Loucy (cell line): ENCODE data around the gene GIPC2.

Experiments used
- H2AFZ ChIP-seq: fragments of 200-600 bp; sonication (generic); 2 replicates; pipeline ENCODE4 v1.6.0; 2016; ENCODE audit warnings: antibody characterized with exemption, mild to moderate bottlenecking, low read length, moderate library complexity
- H3F3A ChIP-seq: fragments of 200-600 bp; 2 replicates; pipeline ENCODE4 v1.6.0; 2016; ENCODE audit warnings: antibody characterized with exemption, low read depth, mild to moderate bottlenecking
- H3K27me3 ChIP-seq: fragments of 200-600 bp; sonication (generic); 2 replicates; pipeline ENCODE4 v1.6.1; 2014; ENCODE audit warnings: low read length, mild to moderate bottlenecking; ENCODE audit not compliant: insufficient read depth, poor library complexity, severe bottlenecking
- H3K36me3 ChIP-seq: fragments of 200-600 bp; sonication (generic); 2 replicates; pipeline ENCODE4 v1.6.1; 2016; ENCODE audit warnings: low read length; ENCODE audit not compliant: insufficient read depth
- H3K4me1 ChIP-seq: fragments of 200-600 bp; sonication (generic); 2 replicates; pipeline ENCODE4 v1.5.1; 2014; ENCODE audit warnings: low read length, mild to moderate bottlenecking; ENCODE audit not compliant: insufficient read depth, poor library complexity, severe bottlenecking
- H3K4me2 ChIP-seq: fragments of 200-600 bp; sonication (generic); 2 replicates; pipeline ENCODE4 v1.6.0; 2014; ENCODE audit warnings: antibody characterized with exemption, low read length, low read depth, mild to moderate bottlenecking; ENCODE audit not compliant: poor library complexity, severe bottlenecking
- H3K4me3 ChIP-seq: fragments of 200-600 bp; sonication (generic); 2 replicates; pipeline ENCODE4 v1.5.1; 2014; ENCODE audit warnings: low read length, mild to moderate bottlenecking, mixed read lengths; ENCODE audit not compliant: poor library complexity, severe bottlenecking
- H3K79me2 ChIP-seq: fragments of 200-600 bp; sonication (generic); 2 replicates; pipeline ENCODE4 v1.6.1; 2014; ENCODE audit warnings: low read length; ENCODE audit not compliant: insufficient read depth
- H3K9ac ChIP-seq: fragments of 200-600 bp; sonication (generic); 2 replicates; pipeline ENCODE4 v1.6.0; 2014; ENCODE audit warnings: mild to moderate bottlenecking, low read depth, low read length, moderate library complexity; ENCODE audit not compliant: poor library complexity, severe bottlenecking
- H3K9me2 ChIP-seq: fragments of 200-600 bp; sonication (generic); replicated peaks from 2 replicates; pipeline ENCODE4 v1.6.1; 2016; ENCODE audit warnings: low read depth, low read length, mixed read lengths
- H3K9me3 ChIP-seq: fragments of 200-600 bp; sonication (generic); 2 replicates; pipeline ENCODE4 v1.6.1; 2014; ENCODE audit warnings: mild to moderate bottlenecking, antibody characterized with exemption, low read length, low read depth; ENCODE audit not compliant: insufficient read depth
- H4K20me1 ChIP-seq: fragments of 200-600 bp; sonication (generic); 2 replicates; pipeline ENCODE4 v1.6.0; 2014; ENCODE audit warnings: antibody characterized with exemption, low read length, mild to moderate bottlenecking; ENCODE audit not compliant: insufficient read depth, poor library complexity, severe bottlenecking
- EZH2phosphoT487 ChIP-seq: fragments of 200-600 bp; IDR thresholded peaks from 2 replicates; pipeline ENCODE4 v1.6.1; 2018; ENCODE audit warnings: antibody characterized with exemption, mild to moderate bottlenecking, moderate library complexity, borderline replicate concordance
- TF ChIP-seq, protein P1 (sequence below): fragments of 200-600 bp; sonication (generic); conservative IDR thresholded peaks from 2 replicates; pipeline ENCODE4 v1.5.1; 2014; ENCODE audit warnings: mild to moderate bottlenecking, antibody characterized with exemption, low read length

The GIPC2 gene

DNA sequence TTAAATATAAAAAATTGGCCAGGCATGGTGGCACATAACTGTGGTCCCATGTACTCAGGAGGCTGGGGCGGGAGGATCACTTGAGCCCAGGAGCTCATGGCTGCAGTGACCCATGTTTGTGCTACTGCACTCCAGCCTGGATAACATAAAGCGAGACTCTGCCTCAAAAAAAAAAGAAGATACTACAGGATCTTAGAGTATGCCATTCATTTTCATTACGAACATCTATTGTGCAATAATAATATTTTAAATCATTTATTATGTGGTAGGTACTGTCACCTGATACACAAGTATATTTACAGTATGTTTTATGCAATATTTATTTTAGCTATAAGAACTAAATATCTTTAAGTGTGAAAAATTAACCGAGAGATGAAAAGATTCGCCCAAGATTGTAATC is 9.3 kb upstream of the GIPC2 start:
- no peaks in the 10 kb centered on the region for H4K20me1 ChIP-seq
- H3K4me2 ChIP-seq: no peak overlapping the region
- H3K9me3 ChIP-seq: no peaks in the 10 kb centered on the region
- TF ChIP-seq, protein P1, sequence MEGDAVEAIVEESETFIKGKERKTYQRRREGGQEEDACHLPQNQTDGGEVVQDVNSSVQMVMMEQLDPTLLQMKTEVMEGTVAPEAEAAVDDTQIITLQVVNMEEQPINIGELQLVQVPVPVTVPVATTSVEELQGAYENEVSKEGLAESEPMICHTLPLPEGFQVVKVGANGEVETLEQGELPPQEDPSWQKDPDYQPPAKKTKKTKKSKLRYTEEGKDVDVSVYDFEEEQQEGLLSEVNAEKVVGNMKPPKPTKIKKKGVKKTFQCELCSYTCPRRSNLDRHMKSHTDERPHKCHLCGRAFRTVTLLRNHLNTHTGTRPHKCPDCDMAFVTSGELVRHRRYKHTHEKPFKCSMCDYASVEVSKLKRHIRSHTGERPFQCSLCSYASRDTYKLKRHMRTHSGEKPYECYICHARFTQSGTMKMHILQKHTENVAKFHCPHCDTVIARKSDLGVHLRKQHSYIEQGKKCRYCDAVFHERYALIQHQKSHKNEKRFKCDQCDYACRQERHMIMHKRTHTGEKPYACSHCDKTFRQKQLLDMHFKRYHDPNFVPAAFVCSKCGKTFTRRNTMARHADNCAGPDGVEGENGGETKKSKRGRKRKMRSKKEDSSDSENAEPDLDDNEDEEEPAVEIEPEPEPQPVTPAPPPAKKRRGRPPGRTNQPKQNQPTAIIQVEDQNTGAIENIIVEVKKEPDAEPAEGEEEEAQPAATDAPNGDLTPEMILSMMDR: no peak
- TF ChIP-seq EZH2phosphoT487: no peak
- H3F3A ChIP-seq: no peaks in the 10 kb centered on the region
- no peaks in the 10 kb centered on the region for H3K36me3 ChIP-seq
- H3K9me2 ChIP-seq: no peaks in the 10 kb centered on the region
- H2AFZ ChIP-seq: no peak overlapping the region
- H3K27me3 ChIP-seq: no peaks in the 10 kb centered on the region
- H3K4me1 ChIP-seq: no peaks in the 10 kb centered on the region
- H3K4me3 ChIP-seq: no peak overlapping the region
- H3K79me2 ChIP-seq: no peaks in the 10 kb centered on the region
- no peak overlapping the region for H3K9ac ChIP-seq

DNA sequence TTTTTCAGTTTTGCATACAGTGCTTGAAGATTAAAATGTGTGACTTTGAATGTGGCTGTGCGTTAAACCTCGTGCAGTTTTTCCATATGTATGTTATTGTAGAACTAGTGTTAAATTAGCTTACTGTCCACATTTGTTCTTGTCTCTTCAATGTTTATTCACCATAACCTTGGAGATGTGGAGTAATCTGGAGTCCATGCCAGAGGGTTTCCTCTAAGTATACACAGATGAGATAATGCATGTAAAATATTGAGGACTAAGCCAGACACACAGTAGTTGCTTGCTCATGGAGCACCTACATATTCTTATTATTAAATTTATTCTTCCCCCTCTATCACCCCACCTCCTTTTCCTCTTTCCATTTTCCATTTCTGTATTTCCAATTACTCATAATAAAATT is 7.7 kb upstream of the GIPC2 start:
- no peaks in the 10 kb centered on the region for H3K27me3 ChIP-seq
- no peak overlapping the region for H2AFZ ChIP-seq

DNA sequence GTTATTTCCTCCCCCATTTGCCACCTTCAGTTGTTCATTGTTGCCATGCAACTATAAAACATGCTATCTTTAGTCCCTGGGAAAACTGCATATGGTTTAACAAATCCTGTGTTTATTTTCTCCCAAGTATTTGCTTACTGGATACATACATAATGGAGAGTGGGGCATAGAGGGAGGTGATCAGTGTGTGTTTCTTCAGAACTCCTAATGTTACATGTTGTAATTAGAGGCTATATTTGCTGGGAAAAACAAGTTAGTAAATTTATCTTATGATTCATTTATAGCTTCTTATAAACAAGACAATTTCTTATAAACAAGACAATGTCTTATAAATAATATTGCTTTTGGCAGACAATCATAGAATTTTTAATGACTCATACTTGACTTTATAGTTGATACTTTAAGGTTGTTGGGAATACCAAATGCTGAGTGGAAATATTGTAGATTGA is 7.3 kb upstream of the GIPC2 start:
- Histone ChIP-seq H3F3A (no peaks in the 10 kb centered on the region), H3K4me1 (no peaks in the 10 kb centered on the region), H3K9me2 (no peaks in the 10 kb centered on the region), H2AFZ (no peak overlapping the region), H3K4me3 (no peak overlapping the region), H3K9me3 (no peaks in the 10 kb centered on the region), H3K9ac (no peak overlapping the region), H3K27me3 (no peaks in the 10 kb centered on the region), H4K20me1 (no peaks in the 10 kb centered on the region), H3K4me2 (no peak overlapping the region), H3K79me2 (no peaks in the 10 kb centered on the region), H3K36me3 (no peaks in the 10 kb centered on the region)
- TF ChIP-seq, protein P1: no peak
- no peak for TF ChIP-seq EZH2phosphoT487

More for the DNA sequence above, 7.7 kb upstream of the GIPC2 start:
- H3K4me2 ChIP-seq: no peak overlapping the region
- H3K9me3 ChIP-seq: no peaks in the 10 kb centered on the region
- H4K20me1 ChIP-seq: no peaks in the 10 kb centered on the region
- H3F3A ChIP-seq: no peaks in the 10 kb centered on the region
- no peaks in the 10 kb centered on the region for H3K4me1 ChIP-seq
- no peaks in the 10 kb centered on the region for H3K36me3 ChIP-seq
- H3K4me3 ChIP-seq: no peak overlapping the region
- TF ChIP-seq, protein P1: no peak
- no peak for TF ChIP-seq EZH2phosphoT487
- H3K79me2 ChIP-seq: no peaks in the 10 kb centered on the region
- no peaks in the 10 kb centered on the region for H3K9me2 ChIP-seq
- no peak overlapping the region for H3K9ac ChIP-seq
